KMS-11 (cell line): ENCODE data around the gene SDC3.

Source experiments
- H2AFZ ChIP-seq: fragments of 200-600 bp; sonication (generic); 2 replicates; pipeline ENCODE4 v1.6.1; 2016; ENCODE audit warnings: antibody characterized with exemption, mixed run types, low read depth
- H3K27ac ChIP-seq: fragments of 200-600 bp; sonication (generic); 2 replicates; pipeline ENCODE4 v1.6.1; 2016; ENCODE audit warnings: mild to moderate bottlenecking, mixed run types
- H3K27me3 ChIP-seq: fragments of 200-600 bp; sonication (generic); 2 replicates; pipeline ENCODE4 v1.6.1; 2017; ENCODE audit warnings: mild to moderate bottlenecking, low read depth, mixed run types, moderate library complexity; ENCODE audit not compliant: insufficient read depth
- H3K36me3 ChIP-seq: fragments of 200-600 bp; sonication (generic); 2 replicates; pipeline ENCODE4 v1.6.1; 2017; ENCODE audit warnings: mild to moderate bottlenecking, mixed run types; ENCODE audit not compliant: insufficient read depth
- H3K4me1 ChIP-seq: fragments of 200-600 bp; sonication (generic); 2 replicates; pipeline ENCODE4 v1.6.1; 2016; ENCODE audit warnings: mild to moderate bottlenecking, low read depth, mixed run types; ENCODE audit not compliant: poor library complexity, severe bottlenecking
- H3K4me2 ChIP-seq: fragments of 200-600 bp; sonication (generic); 2 replicates; pipeline ENCODE4 v1.7.0; 2016; ENCODE audit warnings: mild to moderate bottlenecking, mixed run types
- H3K4me3 ChIP-seq: fragments of 200-600 bp; sonication (generic); IDR thresholded peaks from 2 replicates; pipeline ENCODE4 v1.6.1; 2017; ENCODE audit warnings: low read depth, low read length, mixed read lengths; ENCODE audit not compliant: insufficient read depth
- H3K79me2 ChIP-seq: fragments of 200-600 bp; sonication (generic); 2 replicates; pipeline ENCODE4 v1.6.1; 2016; ENCODE audit warnings: low read depth, mixed run types; ENCODE audit not compliant: insufficient read depth
- H3K9ac ChIP-seq: fragments of 200-600 bp; sonication (generic); 2 replicates; pipeline ENCODE4 v1.6.1; 2016; ENCODE audit warnings: mild to moderate bottlenecking, mixed run types
- H4K20me1 ChIP-seq: fragments of 200-600 bp; sonication (generic); 2 replicates; pipeline ENCODE4 v1.6.1; 2016; ENCODE audit warnings: mild to moderate bottlenecking, mixed run types; ENCODE audit not compliant: insufficient read depth
- TF ChIP-seq, protein P1 (sequence below): fragments of 200-600 bp; sonication (generic); conservative IDR thresholded peaks from 2 replicates; pipeline ENCODE4 v1.6.1; 2017; ENCODE audit warnings: low read depth, mild to moderate bottlenecking, antibody characterized with exemption, low read length, moderate library complexity, mixed read lengths

SDC3 gene

DNA sequence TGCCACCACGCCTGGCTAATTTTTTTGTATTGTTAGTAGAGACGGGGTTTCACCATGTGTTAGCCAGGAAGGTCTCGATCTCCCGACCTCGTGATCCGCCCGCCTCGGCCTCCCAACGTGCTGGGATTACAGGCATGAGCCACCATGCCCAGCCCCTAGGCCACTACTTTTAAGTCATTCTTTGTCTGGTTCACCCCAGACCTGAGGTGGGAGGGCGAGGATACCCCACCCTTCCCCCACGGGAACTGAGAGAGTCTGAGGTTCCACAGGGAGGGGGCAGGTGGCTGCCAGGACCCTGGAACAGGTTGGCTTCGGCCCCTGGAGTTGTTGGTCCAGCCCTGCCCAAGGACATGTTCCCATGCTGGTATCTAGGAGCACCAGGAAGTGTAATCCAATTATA is 7.7 kb upstream of the SDC3 start:
- no peak overlapping the region for H3K4me2 ChIP-seq
- no peak overlapping the region for H3K27ac ChIP-seq
- no peak overlapping the region for H2AFZ ChIP-seq
- H3K36me3 ChIP-seq: no peaks in the 10 kb centered on the region
- no peaks in the 10 kb centered on the region for H3K27me3 ChIP-seq
- H3K4me3 ChIP-seq: no peak overlapping the region
- no peaks in the 10 kb centered on the region for H4K20me1 ChIP-seq
- H3K9ac ChIP-seq: no peak overlapping the region
- TF ChIP-seq, protein P1, sequence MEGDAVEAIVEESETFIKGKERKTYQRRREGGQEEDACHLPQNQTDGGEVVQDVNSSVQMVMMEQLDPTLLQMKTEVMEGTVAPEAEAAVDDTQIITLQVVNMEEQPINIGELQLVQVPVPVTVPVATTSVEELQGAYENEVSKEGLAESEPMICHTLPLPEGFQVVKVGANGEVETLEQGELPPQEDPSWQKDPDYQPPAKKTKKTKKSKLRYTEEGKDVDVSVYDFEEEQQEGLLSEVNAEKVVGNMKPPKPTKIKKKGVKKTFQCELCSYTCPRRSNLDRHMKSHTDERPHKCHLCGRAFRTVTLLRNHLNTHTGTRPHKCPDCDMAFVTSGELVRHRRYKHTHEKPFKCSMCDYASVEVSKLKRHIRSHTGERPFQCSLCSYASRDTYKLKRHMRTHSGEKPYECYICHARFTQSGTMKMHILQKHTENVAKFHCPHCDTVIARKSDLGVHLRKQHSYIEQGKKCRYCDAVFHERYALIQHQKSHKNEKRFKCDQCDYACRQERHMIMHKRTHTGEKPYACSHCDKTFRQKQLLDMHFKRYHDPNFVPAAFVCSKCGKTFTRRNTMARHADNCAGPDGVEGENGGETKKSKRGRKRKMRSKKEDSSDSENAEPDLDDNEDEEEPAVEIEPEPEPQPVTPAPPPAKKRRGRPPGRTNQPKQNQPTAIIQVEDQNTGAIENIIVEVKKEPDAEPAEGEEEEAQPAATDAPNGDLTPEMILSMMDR: no peak
- no peaks in the 10 kb centered on the region for H3K79me2 ChIP-seq
- peaks cover 18% of the 10 kb centered on the region for H3K4me1 ChIP-seq

- TF ChIP-seq, protein P1: no peak
- no peaks in the 10 kb centered on the region for H3K79me2 ChIP-seq
- H2AFZ ChIP-seq: no peak overlapping the region
Measured at GRCh38 chr1:30915491-30916230, 7.1 kb upstream of the SDC3 start.

GRCh38 chr1:30914931-30915330 is 6.4 kb upstream of the SDC3 start:
- Histone ChIP-seq H3K27ac (no peak overlapping the region), H3K79me2 (no peaks in the 10 kb centered on the region), H3K4me1 (peaks cover 18% of the 10 kb centered on the region), H3K9ac (no peak overlapping the region), H3K36me3 (no peaks in the 10 kb centered on the region), H3K4me2 (no peak overlapping the region), H2AFZ (no peak overlapping the region), H3K4me3 (no peak overlapping the region), H4K20me1 (no peaks in the 10 kb centered on the region), H3K27me3 (peaks cover 10% of the 10 kb centered on the region)
- TF ChIP-seq, protein P1: no peak

More at GRCh38 chr1:30915491-30916230, 7.1 kb upstream of the SDC3 start:
- Histone ChIP-seq H3K27ac (no peak overlapping the region), H3K27me3 (peaks cover 4% of the 10 kb centered on the region; the same call in 1 of the 2 replicates), H3K4me2 (no peak overlapping the region), H3K36me3 (no peaks in the 10 kb centered on the region), H4K20me1 (no peaks in the 10 kb centered on the region), H3K9ac (no peak overlapping the region), H3K4me3 (no peak overlapping the region), H3K4me1 (peaks cover 18% of the 10 kb centered on the region)

- H2AFZ ChIP-seq: no peak overlapping the region
- no peaks in the 10 kb centered on the region for H3K36me3 ChIP-seq
- peaks cover 14% of the 10 kb centered on the region for H3K27me3 ChIP-seq
- TF ChIP-seq, protein P1: no peak
- no peak overlapping the region for H3K4me3 ChIP-seq
- H3K4me2 ChIP-seq: no peak overlapping the region
- H3K79me2 ChIP-seq: no peaks in the 10 kb centered on the region
- H3K27ac ChIP-seq: no peak overlapping the region
- H3K4me1 ChIP-seq: peaks cover 15% of the 10 kb centered on the region
- no peak overlapping the region for H3K9ac ChIP-seq
- H4K20me1 ChIP-seq: no peaks in the 10 kb centered on the region
Measured at GRCh38 chr1:30914587-30914922, 6.0 kb upstream of the SDC3 start.
